ENCODE data around the gene FAM3D.
"Not testable (repeated sequence)": the region's sequence is repeated elsewhere in the genome, so short reads cannot be mapped to it uniquely, and the experiment has no call there.

Gene FAM3D

GRCh38 chr3:58683466-58683865 lies 16.9 kb upstream of the FAM3D start:
- H3K9me3 ChIP-seq (ENCODE audit: control insufficient read depth, insufficient read depth, low read length): no peaks in the 10 kb centered on the region
- H3K36me3 ChIP-seq (ENCODE audit: control insufficient read depth, insufficient read depth, low read length): no peaks in the 10 kb centered on the region
- no peaks in the 10 kb centered on the region for H3K4me1 ChIP-seq (ENCODE audit: control insufficient read depth, insufficient read depth, low read length)
- no CpG with 5 or more reads among the region's 4 CpGs for WGBS (ENCODE audit: insufficient coverage, insufficient read length)
- DNase-seq (ENCODE audit: low read depth, low spot score): no peak
- no peak overlapping the region for H3K27ac ChIP-seq (ENCODE audit: low read length)
- H3K4me3 ChIP-seq (ENCODE audit: low read length): no peak overlapping the region
- no peaks in the 10 kb centered on the region for H3K27me3 ChIP-seq (ENCODE audit: control insufficient read depth, insufficient read depth, low read length)

- no peaks in the 10 kb centered on the region for H3K4me1 ChIP-seq (ENCODE audit: control insufficient read depth, insufficient read depth, low read length)
- no peak for DNase-seq (ENCODE audit: low read depth, low spot score)
- no CpG with 5 or more reads among the region's 5 CpGs for WGBS (ENCODE audit: insufficient coverage, insufficient read length)
- H3K27ac ChIP-seq (ENCODE audit: low read length): no peak overlapping the region
- H3K4me3 ChIP-seq (ENCODE audit: low read length): no peak overlapping the region
- no peaks in the 10 kb centered on the region for H3K27me3 ChIP-seq (ENCODE audit: control insufficient read depth, insufficient read depth, low read length)
- no peaks in the 10 kb centered on the region for H3K36me3 ChIP-seq (ENCODE audit: control insufficient read depth, insufficient read depth, low read length)
- no peaks in the 10 kb centered on the region for H3K9me3 ChIP-seq (ENCODE audit: control insufficient read depth, insufficient read depth, low read length)
Measured at GRCh38 chr3:58683001-58683458, 16.5 kb upstream of the FAM3D start.

GRCh38 chr3:58681863-58682262 lies 15.3 kb upstream of the FAM3D start:
- H3K27ac ChIP-seq (ENCODE audit: low read length): no peak overlapping the region
- H3K4me1 ChIP-seq (ENCODE audit: control insufficient read depth, insufficient read depth, low read length): no peaks in the 10 kb centered on the region
- H3K9me3 ChIP-seq (ENCODE audit: control insufficient read depth, insufficient read depth, low read length): no peaks in the 10 kb centered on the region
- DNase-seq (ENCODE audit: low read depth, low spot score): no peak
- WGBS (ENCODE audit: insufficient coverage, insufficient read length): no CpG with 5 or more reads among the region's 2 CpGs
- H3K27me3 ChIP-seq (ENCODE audit: control insufficient read depth, insufficient read depth, low read length): no peaks in the 10 kb centered on the region
- H3K36me3 ChIP-seq (ENCODE audit: control insufficient read depth, insufficient read depth, low read length): no peaks in the 10 kb centered on the region
- no peak overlapping the region for H3K4me3 ChIP-seq (ENCODE audit: low read length)

- Histone ChIP-seq H3K4me1 (ENCODE audit: control insufficient read depth, insufficient read depth, low read length) (no peaks in the 10 kb centered on the region), H3K27ac (ENCODE audit: low read length) (no peak overlapping the region), H3K4me3 (ENCODE audit: low read length) (no peak overlapping the region), H3K9me3 (ENCODE audit: control insufficient read depth, insufficient read depth, low read length) (no peaks in the 10 kb centered on the region), H3K27me3 (ENCODE audit: control insufficient read depth, insufficient read depth, low read length) (no peaks in the 10 kb centered on the region), H3K36me3 (ENCODE audit: control insufficient read depth, insufficient read depth, low read length) (no peaks in the 10 kb centered on the region)
- no CpG with 5 or more reads among the region's 9 CpGs for WGBS (ENCODE audit: insufficient coverage, insufficient read length)
- no peak for DNase-seq (ENCODE audit: low read depth, low spot score)
Measured at GRCh38 chr3:58680879-58681525, 14.4 kb upstream of the FAM3D start.

GRCh38 chr3:58679974-58680666 lies 13.5 kb upstream of the FAM3D start:
- H3K27me3 ChIP-seq (ENCODE audit: control insufficient read depth, insufficient read depth, low read length): no peaks in the 10 kb centered on the region
- no peaks in the 10 kb centered on the region for H3K36me3 ChIP-seq (ENCODE audit: control insufficient read depth, insufficient read depth, low read length)
- no peak for DNase-seq (ENCODE audit: low read depth, low spot score)
- no peak overlapping the region for H3K4me3 ChIP-seq (ENCODE audit: low read length)
- H3K27ac ChIP-seq (ENCODE audit: low read length): no peak overlapping the region
- WGBS (ENCODE audit: insufficient coverage, insufficient read length): no CpG with 5 or more reads among the region's 6 CpGs
- no peaks in the 10 kb centered on the region for H3K9me3 ChIP-seq (ENCODE audit: control insufficient read depth, insufficient read depth, low read length)
- H3K4me1 ChIP-seq (ENCODE audit: control insufficient read depth, insufficient read depth, low read length): no peaks in the 10 kb centered on the region

- Histone ChIP-seq H3K36me3 (ENCODE audit: control insufficient read depth, insufficient read depth, low read length) (no peaks in the 10 kb centered on the region), H3K4me1 (ENCODE audit: control insufficient read depth, insufficient read depth, low read length) (no peaks in the 10 kb centered on the region), H3K4me3 (ENCODE audit: low read length) (no peak overlapping the region), H3K9me3 (ENCODE audit: control insufficient read depth, insufficient read depth, low read length) (no peaks in the 10 kb centered on the region), H3K27ac (ENCODE audit: low read length) (no peak overlapping the region), H3K27me3 (ENCODE audit: control insufficient read depth, insufficient read depth, low read length) (no peaks in the 10 kb centered on the region)
- no CpG with 5 or more reads among the region's 6 CpGs for WGBS (ENCODE audit: insufficient coverage, insufficient read length)
- DNase-seq (ENCODE audit: low read depth, low spot score): no peak
Measured at GRCh38 chr3:58679446-58679845, 12.9 kb upstream of the FAM3D start.

- H3K4me1 ChIP-seq (ENCODE audit: control insufficient read depth, insufficient read depth, low read length); H3K4me3 ChIP-seq (ENCODE audit: low read length); H3K27ac ChIP-seq (ENCODE audit: low read length); DNase-seq (ENCODE audit: low read depth, low spot score); H3K9me3 ChIP-seq (ENCODE audit: control insufficient read depth, insufficient read depth, low read length); H3K36me3 ChIP-seq (ENCODE audit: control insufficient read depth, insufficient read depth, low read length); H3K27me3 ChIP-seq (ENCODE audit: control insufficient read depth, insufficient read depth, low read length): not testable (repeated sequence)
- WGBS (ENCODE audit: insufficient coverage, insufficient read length): no CpG with 5 or more reads among the region's 13 CpGs
Measured at GRCh38 chr3:58678177-58678970, 11.8 kb upstream of the FAM3D start.

- Histone ChIP-seq H3K9me3 (ENCODE audit: control insufficient read depth, insufficient read depth, low read length) (no peaks in the 10 kb centered on the region), H3K36me3 (ENCODE audit: control insufficient read depth, insufficient read depth, low read length) (no peaks in the 10 kb centered on the region), H3K27me3 (ENCODE audit: control insufficient read depth, insufficient read depth, low read length) (no peaks in the 10 kb centered on the region), H3K4me3 (ENCODE audit: low read length) (no peak overlapping the region), H3K27ac (ENCODE audit: low read length) (no peak overlapping the region), H3K4me1 (ENCODE audit: control insufficient read depth, insufficient read depth, low read length) (no peaks in the 10 kb centered on the region)
- no CpG with 5 or more reads among the region's 3 CpGs for WGBS (ENCODE audit: insufficient coverage, insufficient read length)
- DNase-seq (ENCODE audit: low read depth, low spot score): no peak
Measured at GRCh38 chr3:58672880-58673279, 6.3 kb upstream of the FAM3D start.

- H3K27me3 ChIP-seq (ENCODE audit: control insufficient read depth, insufficient read depth, low read length): no peaks in the 10 kb centered on the region
- no CpG with 5 or more reads among the region's 8 CpGs for WGBS (ENCODE audit: insufficient coverage, insufficient read length)
- no peak overlapping the region for H3K4me3 ChIP-seq (ENCODE audit: low read length)
- H3K27ac ChIP-seq (ENCODE audit: low read length): no peak overlapping the region
- DNase-seq (ENCODE audit: low read depth, low spot score): no peak
- no peaks in the 10 kb centered on the region for H3K9me3 ChIP-seq (ENCODE audit: control insufficient read depth, insufficient read depth, low read length)
- no peaks in the 10 kb centered on the region for H3K36me3 ChIP-seq (ENCODE audit: control insufficient read depth, insufficient read depth, low read length)
- H3K4me1 ChIP-seq (ENCODE audit: control insufficient read depth, insufficient read depth, low read length): no peaks in the 10 kb centered on the region
Measured at GRCh38 chr3:58672451-58672850, 5.9 kb upstream of the FAM3D start.

GRCh38 chr3:58670506-58671135 lies 4.0 kb upstream of the FAM3D start:
- Histone ChIP-seq H3K27ac (ENCODE audit: low read length) (no peak overlapping the region), H3K4me3 (ENCODE audit: low read length) (no peak overlapping the region), H3K27me3 (ENCODE audit: control insufficient read depth, insufficient read depth, low read length) (no peaks in the 10 kb centered on the region), H3K36me3 (ENCODE audit: control insufficient read depth, insufficient read depth, low read length) (no peaks in the 10 kb centered on the region), H3K9me3 (ENCODE audit: control insufficient read depth, insufficient read depth, low read length) (no peaks in the 10 kb centered on the region), H3K4me1 (ENCODE audit: control insufficient read depth, insufficient read depth, low read length) (no peaks in the 10 kb centered on the region)
- no peak for DNase-seq (ENCODE audit: low read depth, low spot score)
- WGBS (ENCODE audit: insufficient coverage, insufficient read length): no CpG with 5 or more reads among the region's 9 CpGs
